Stimulated activated naive B cell treated with anti-CD40 and anti-IgM and Interleukin-4, amounts not matched to agents 10 μg/mL and 1 μg/mL and 100 μg/mL, for 72 hours (primary cell): ENCODE results near the gene SORCS2.

Experiments used
- ATAC-seq, 2 donors: fragments of 150-1000 bp; cut with Tn5 transposase; replicated peaks; 2 replicates each; pipeline ENCODE4 v1.10.0; 2021; ENCODE audit warnings: moderate library complexity in 1 of 2
- DNase-seq: peaks from one replicate; pipeline ENCODE4 v3.0.0; 2021
- H3K27ac Mint-ChIP-seq: one replicate; pipeline ENCODE4 v1.8.0; 2022; ENCODE audit warnings: mild to moderate bottlenecking, mixed read lengths
- H3K27me3 Mint-ChIP-seq, 2 donors: one replicate each; pipeline ENCODE4 v1.8.0; 2022; ENCODE audit warnings: mixed read lengths in 2 of 2
- H3K36me3 Mint-ChIP-seq, 2 donors: one replicate each; pipeline ENCODE4 v1.8.0; 2022; ENCODE audit warnings: mixed read lengths in 2 of 2, mild to moderate bottlenecking in 1 of 2
- H3K4me1 Mint-ChIP-seq, 2 donors: one replicate each; pipeline ENCODE4 v1.8.0; 2022; ENCODE audit warnings: mixed read lengths in 2 of 2, mild to moderate bottlenecking in 1 of 2
- H3K4me3 Mint-ChIP-seq, 2 donors: one replicate each; pipeline ENCODE4 v1.8.0; 2022; ENCODE audit warnings: mild to moderate bottlenecking in 2 of 2, mixed read lengths in 2 of 2, moderate library complexity in 1 of 2
- H3K9me3 Mint-ChIP-seq, 2 donors: one replicate each; pipeline ENCODE4 v1.8.0; 2022; ENCODE audit warnings: mixed read lengths in 2 of 2, mild to moderate bottlenecking in 1 of 2

The SORCS2 gene

DNA sequence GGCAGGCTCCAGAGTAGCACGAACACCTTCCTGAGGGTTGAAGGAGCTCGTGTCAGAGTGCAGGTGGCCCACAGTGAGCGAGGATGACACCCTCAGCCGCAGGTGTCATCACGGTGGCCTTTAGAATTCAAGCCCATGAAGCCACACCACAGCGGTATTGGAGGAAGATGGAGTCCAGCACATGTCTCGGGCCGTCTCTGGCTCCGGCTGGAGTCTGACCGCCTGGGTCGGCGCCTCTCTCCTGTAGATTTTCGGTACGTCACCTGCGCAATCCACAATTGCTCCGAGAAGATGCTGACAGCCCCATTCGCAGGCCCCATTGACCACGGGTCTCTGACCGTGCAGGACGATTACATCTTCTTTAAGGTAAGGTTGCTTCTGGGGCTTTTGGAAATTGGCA is 471.8 kb downstream of the SORCS2 start:
- DNase-seq: no peak
- Mint-ChIP-seq H3K27ac (no peak overlapping the region), H3K4me1 (no peaks in the 10 kb centered on the region), H3K27me3 (peaks cover 0 to 7% of the 10 kb centered on the region in 2 donors), H3K4me3 (no peak overlapping the region), H3K36me3 (no peaks in the 10 kb centered on the region), H3K9me3 (peaks cover 4 to 5% of the 10 kb centered on the region in 2 donors)
- ATAC-seq: no peak

GRCh38 chr4:7665321-7665720 is 473.0 kb downstream of the SORCS2 start:
- ATAC-seq (no peak), DNase-seq (no peak)
- Mint-ChIP-seq H3K4me3 (no peak overlapping the region), H3K27ac (no peak overlapping the region), H3K27me3 (peaks cover 0 to 7% of the 10 kb centered on the region in 2 donors), H3K36me3 (no peaks in the 10 kb centered on the region), H3K4me1 (no peaks in the 10 kb centered on the region), H3K9me3 (peaks cover 4 to 5% of the 10 kb centered on the region in 2 donors)

DNA sequence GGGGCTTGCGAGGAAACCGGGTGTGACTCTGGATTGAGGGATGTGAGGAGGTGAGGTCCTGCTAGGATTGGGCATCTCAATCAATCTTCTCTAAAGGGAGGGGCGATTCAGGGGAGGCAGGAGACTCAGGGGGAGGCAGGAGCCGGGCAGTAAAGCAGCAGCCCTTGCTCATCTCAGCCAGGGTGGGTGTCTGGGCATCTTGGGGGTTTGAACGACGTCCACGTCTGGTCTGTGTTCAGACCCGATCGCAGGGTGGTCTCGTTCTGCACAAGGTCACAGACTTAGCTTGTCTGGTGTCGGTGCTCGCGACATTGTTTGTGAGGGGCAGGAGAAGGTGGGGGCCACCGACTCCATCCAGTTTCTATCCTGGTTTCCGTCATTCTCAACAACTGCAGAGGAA is 473.7 kb downstream of the SORCS2 start:
- peaks cover 0 to 7% of the 10 kb centered on the region in 2 donors for H3K27me3 Mint-ChIP-seq
- ATAC-seq: no peak
- peaks cover 4 to 9% of the 10 kb centered on the region in 2 donors for H3K9me3 Mint-ChIP-seq
- no peaks in the 10 kb centered on the region for H3K4me1 Mint-ChIP-seq
- no peak for DNase-seq
- no peak overlapping the region for H3K27ac Mint-ChIP-seq
- no peaks in the 10 kb centered on the region for H3K36me3 Mint-ChIP-seq
- H3K4me3 Mint-ChIP-seq: no peak overlapping the region

GRCh38 chr4:7666744-7667143 is 474.4 kb downstream of the SORCS2 start:
- Mint-ChIP-seq H3K27ac (no peak overlapping the region), H3K36me3 (no peaks in the 10 kb centered on the region), H3K4me3 (no peak overlapping the region), H3K9me3 (peaks cover 8 to 15% of the 10 kb centered on the region in 2 donors), H3K27me3 (peaks cover 0 to 7% of the 10 kb centered on the region in 2 donors), H3K4me1 (no peaks in the 10 kb centered on the region)
- ATAC-seq (no peak), DNase-seq (no peak)

DNA sequence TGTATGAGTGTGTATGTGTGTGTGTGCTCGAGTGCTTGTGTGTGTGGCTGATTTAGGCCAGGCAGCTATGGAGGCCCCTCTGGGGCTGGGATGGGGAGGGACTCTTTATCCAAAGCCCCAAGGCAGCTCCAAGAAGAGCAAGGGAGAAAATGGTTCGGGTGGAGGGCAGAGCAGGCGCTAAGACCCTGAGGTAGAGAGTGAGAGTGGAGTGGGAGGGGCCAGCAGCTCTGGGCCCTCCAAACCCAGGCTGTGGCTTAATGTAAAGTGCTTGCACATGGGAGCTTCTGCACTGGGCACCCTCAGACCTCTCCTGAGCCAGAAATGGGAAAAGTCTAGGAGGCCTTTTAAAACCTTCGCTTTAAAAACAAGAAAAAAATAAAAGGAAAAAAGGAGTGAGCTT is 475.9 kb downstream of the SORCS2 start:
- Mint-ChIP-seq H3K9me3 (peaks cover 5 to 9% of the 10 kb centered on the region in 2 donors), H3K36me3 (no peaks in the 10 kb centered on the region), H3K27me3 (peaks cover 0 to 7% of the 10 kb centered on the region in 2 donors), H3K4me1 (no peaks in the 10 kb centered on the region), H3K4me3 (no peak overlapping the region), H3K27ac (no peak overlapping the region)
- ATAC-seq: no peak
- no peak for DNase-seq

GRCh38 chr4:7668826-7669225 is 476.5 kb downstream of the SORCS2 start:
- Mint-ChIP-seq H3K4me1 (no peaks in the 10 kb centered on the region), H3K4me3 (no peak overlapping the region), H3K27ac (no peak overlapping the region), H3K36me3 (no peaks in the 10 kb centered on the region), H3K27me3 (peaks cover 0 to 7% of the 10 kb centered on the region in 2 donors), H3K9me3 (peaks cover 5 to 9% of the 10 kb centered on the region in 2 donors)
- no peak for ATAC-seq
- DNase-seq: no peak

DNA sequence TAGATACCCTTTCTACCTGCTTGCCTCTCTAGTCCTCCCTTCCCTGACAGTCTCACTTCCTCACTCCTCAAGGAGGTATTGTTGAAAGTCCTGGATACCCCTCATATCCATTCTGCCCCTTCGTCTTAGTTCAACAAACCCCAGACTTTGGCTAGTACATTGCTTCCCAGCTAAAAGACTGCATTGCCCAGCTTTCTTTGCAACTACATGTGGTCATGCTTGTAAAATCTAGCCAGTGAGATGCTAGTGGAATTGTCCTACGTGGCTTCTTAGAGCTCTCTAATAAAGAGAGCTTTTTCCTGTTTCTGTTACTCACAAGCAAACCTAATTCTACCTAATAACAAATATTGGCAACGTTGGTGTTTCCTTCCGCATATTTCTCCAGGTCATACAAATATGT is 480.3 kb downstream of the SORCS2 start:
- peaks cover 0 to 4% of the 10 kb centered on the region in 2 donors for H3K27me3 Mint-ChIP-seq
- H3K4me3 Mint-ChIP-seq: no peak overlapping the region
- ATAC-seq: no peak
- no peaks in the 10 kb centered on the region for H3K36me3 Mint-ChIP-seq
- no peak for DNase-seq
- H3K4me1 Mint-ChIP-seq: no peaks in the 10 kb centered on the region
- no peak overlapping the region for H3K27ac Mint-ChIP-seq
- H3K9me3 Mint-ChIP-seq: peaks cover 5 to 9% of the 10 kb centered on the region in 2 donors

DNA sequence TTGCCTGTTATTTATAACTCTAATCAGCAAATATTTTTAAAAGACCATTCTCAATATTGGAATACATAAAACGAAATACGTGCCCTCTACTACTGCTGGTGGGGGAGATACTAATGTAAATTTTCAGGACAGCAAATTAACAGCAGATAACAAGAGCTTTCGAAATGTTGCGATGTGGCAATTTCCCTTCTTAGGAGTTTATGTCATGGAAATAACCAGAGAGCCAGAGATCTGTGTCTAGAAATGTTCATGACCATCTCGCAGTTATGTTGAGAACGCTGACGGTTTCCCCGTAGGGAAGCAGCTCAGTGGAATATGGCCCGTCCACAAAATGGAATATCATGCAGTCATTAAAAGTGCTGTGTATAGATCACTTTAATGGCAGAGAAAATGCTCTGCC is 480.8 kb downstream of the SORCS2 start:
- Mint-ChIP-seq H3K4me3 (no peak overlapping the region), H3K27ac (no peak overlapping the region), H3K36me3 (no peaks in the 10 kb centered on the region), H3K27me3 (peaks cover 3 to 4% of the 10 kb centered on the region in 2 donors), H3K9me3 (peaks cover 5 to 9% of the 10 kb centered on the region in 2 donors), H3K4me1 (no peaks in the 10 kb centered on the region)
- DNase-seq (no peak), ATAC-seq (no peak)

- no peak overlapping the region for H3K4me3 Mint-ChIP-seq
- ATAC-seq (no peak), DNase-seq (no peak)
- peaks cover 5 to 9% of the 10 kb centered on the region in 2 donors for H3K9me3 Mint-ChIP-seq
- no peaks in the 10 kb centered on the region for H3K36me3 Mint-ChIP-seq
- no peak overlapping the region for H3K27ac Mint-ChIP-seq
- peaks cover 6 to 7% of the 10 kb centered on the region in 2 donors for H3K27me3 Mint-ChIP-seq
- no peaks in the 10 kb centered on the region for H3K4me1 Mint-ChIP-seq
Measured at GRCh38 chr4:7674706-7675105, 482.4 kb downstream of the SORCS2 start.

GRCh38 chr4:7675136-7675535 is 482.8 kb downstream of the SORCS2 start:
- no peak overlapping the region for H3K27ac Mint-ChIP-seq
- ATAC-seq (no peak), DNase-seq (no peak)
- H3K27me3 Mint-ChIP-seq: peaks cover 6 to 7% of the 10 kb centered on the region in 2 donors
- H3K36me3 Mint-ChIP-seq: no peaks in the 10 kb centered on the region
- no peak overlapping the region for H3K4me3 Mint-ChIP-seq
- no peaks in the 10 kb centered on the region for H3K4me1 Mint-ChIP-seq
- H3K9me3 Mint-ChIP-seq: peaks cover 5 to 9% of the 10 kb centered on the region in 2 donors

DNA sequence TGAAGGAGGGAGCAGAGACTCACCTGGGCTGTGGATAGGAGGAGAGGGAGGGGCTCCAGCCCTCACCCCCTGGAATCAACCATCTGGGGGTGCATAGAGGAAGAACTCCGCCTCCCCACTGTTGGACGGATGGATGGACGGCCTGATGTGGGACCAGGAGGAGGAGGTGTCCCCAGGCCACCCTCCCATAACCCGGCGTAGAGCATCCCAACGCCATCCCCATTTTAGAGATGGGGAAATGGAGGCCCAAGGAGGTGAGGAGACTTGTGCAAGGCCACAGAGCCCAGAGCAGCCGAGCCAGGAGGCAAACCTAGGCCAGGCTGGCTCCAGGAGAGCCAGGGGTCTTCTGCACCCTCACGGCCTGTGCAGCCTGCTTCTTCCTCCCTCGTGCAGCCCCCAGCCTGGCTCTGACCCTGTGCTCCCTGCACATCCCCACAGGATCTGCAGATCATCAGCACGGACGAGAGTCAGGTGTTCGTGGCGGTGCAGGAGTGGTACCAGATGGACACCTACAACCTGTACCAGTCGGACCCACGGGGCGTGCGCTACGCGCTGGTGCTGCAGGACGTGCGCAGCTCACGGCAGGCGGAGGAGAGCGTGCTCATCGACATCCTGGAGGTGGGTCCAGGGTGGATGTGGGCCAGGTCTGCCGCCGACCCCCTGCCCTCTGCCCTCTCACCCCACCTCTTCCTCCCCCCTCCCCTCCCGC is 483.4 kb downstream of the SORCS2 start:
- peaks cover 6 to 7% of the 10 kb centered on the region in 2 donors for H3K27me3 Mint-ChIP-seq
- H3K9me3 Mint-ChIP-seq: peaks cover 5 to 9% of the 10 kb centered on the region in 2 donors
- no peaks in the 10 kb centered on the region for H3K36me3 Mint-ChIP-seq
- DNase-seq: no peak
- no peak overlapping the region for H3K4me3 Mint-ChIP-seq
- H3K4me1 Mint-ChIP-seq: no peaks in the 10 kb centered on the region
- no peak overlapping the region for H3K27ac Mint-ChIP-seq
- no peak for ATAC-seq

DNA sequence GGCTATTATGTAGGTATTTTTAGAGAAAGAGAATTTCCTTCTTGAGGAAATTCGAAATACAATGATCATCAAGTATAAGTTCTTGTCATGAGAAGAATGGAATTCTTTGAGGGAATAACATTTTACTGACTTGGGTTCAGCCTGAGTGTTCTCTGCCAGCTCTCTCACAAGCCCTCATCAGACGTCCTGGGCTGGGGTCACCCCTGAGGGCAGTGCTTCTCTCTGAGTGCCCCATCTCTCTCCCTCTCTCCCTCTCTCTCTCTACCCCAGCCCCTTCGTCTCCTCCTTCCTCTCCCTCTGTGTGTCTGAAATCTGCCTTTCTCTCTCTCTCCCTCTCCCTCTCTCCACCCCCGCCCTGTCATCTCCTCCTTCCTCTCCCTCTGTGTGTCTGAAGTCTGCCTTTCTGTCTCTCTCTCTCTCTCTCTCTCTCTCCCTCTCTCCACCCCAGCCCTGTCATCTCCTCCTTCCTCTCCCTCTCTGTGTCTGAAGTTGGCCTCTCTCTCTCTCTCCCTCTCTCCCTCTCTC is 484.1 kb downstream of the SORCS2 start:
- Mint-ChIP-seq H3K4me1 (no peaks in the 10 kb centered on the region), H3K4me3 (no peak overlapping the region), H3K27me3 (peaks cover 6 to 7% of the 10 kb centered on the region in 2 donors), H3K9me3 (peaks cover 2 to 6% of the 10 kb centered on the region in 2 donors), H3K36me3 (no peaks in the 10 kb centered on the region), H3K27ac (no peak overlapping the region)
- ATAC-seq (no peak), DNase-seq (no peak)

DNA sequence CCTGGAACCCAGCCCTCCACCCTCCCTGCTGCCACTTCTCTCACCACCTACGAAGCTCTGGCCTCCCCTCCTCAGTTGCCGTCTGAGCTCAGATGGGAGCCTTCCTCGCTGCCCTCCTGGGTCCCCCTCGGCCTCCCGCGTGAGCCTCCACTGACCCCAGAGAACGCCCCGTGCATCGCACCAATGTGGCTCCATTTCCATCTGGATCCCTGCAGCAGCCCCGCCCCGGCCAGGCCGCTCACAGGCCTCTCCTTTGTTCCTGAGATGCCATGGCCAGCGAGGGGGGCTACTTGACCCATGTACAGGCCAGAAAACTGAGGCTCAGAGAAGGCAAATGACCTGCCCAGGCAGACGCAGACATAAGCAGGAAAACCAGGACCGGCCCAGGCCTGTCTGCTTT is 484.7 kb downstream of the SORCS2 start:
- H3K27me3 Mint-ChIP-seq: peaks cover 6 to 7% of the 10 kb centered on the region in 2 donors
- H3K9me3 Mint-ChIP-seq: peaks cover 0 to 5% of the 10 kb centered on the region in 2 donors
- no peaks in the 10 kb centered on the region for H3K36me3 Mint-ChIP-seq
- no peak overlapping the region for H3K27ac Mint-ChIP-seq
- H3K4me3 Mint-ChIP-seq: no peak overlapping the region
- DNase-seq (no peak), ATAC-seq (no peak)
- no peaks in the 10 kb centered on the region for H3K4me1 Mint-ChIP-seq

GRCh38 chr4:7677799-7678301 is 485.5 kb downstream of the SORCS2 start:
- no peak for ATAC-seq
- DNase-seq: no peak
- Mint-ChIP-seq H3K27ac (no peak overlapping the region), H3K27me3 (peaks cover 6 to 7% of the 10 kb centered on the region in 2 donors), H3K36me3 (no peaks in the 10 kb centered on the region), H3K4me1 (no peaks in the 10 kb centered on the region), H3K9me3 (peaks cover 0 to 4% of the 10 kb centered on the region in 2 donors), H3K4me3 (no peak overlapping the region)

GRCh38 chr4:7678318-7678852 is 486.0 kb downstream of the SORCS2 start:
- no peaks in the 10 kb centered on the region for H3K36me3 Mint-ChIP-seq
- H3K27ac Mint-ChIP-seq: no peak overlapping the region
- H3K27me3 Mint-ChIP-seq: peaks cover 6 to 7% of the 10 kb centered on the region in 2 donors
- H3K9me3 Mint-ChIP-seq: peaks cover 3 to 7% of the 10 kb centered on the region in 2 donors
- DNase-seq: no peak
- no peaks in the 10 kb centered on the region for H3K4me1 Mint-ChIP-seq
- H3K4me3 Mint-ChIP-seq: no peak overlapping the region
- ATAC-seq: no peak
